T-helper 22 cell (primary cell): ENCODE data around the gene TMEM11.
"Not testable (repeated sequence)": the region's sequence is repeated elsewhere in the genome, so short reads cannot be mapped to it uniquely, and the experiment has no call there.

Source experiments
- DNase-seq: peaks from one replicate; pipeline ENCODE4 v3.0.0-alpha.2; 2020; ENCODE audit warnings: low read depth

TMEM11 gene

GRCh38 chr17:21242026-21242697, 28.2 kb upstream of the TMEM11 start:
- no peak for DNase-seq

DNA sequence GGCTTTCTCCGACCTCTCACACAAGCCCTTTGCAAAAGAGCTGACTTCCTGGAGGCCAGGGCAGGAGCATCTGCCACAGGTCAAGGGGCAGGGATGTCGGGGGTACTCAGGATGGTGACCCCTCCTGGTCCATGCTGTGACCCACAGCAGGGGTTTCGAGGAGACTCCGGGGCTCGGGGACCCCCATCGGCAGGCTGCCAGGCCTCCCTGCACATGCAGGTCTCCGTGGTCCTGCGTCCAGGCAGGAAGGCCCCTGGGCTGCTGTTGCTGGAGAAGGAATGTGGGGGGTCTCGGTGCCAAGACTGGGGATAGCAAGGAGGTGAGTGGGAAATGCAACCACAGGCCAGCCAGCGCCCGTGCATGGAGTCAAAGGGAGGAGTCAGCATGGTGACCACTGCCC, 27.6 kb upstream of the TMEM11 start:
- no peak for DNase-seq

- no peak for DNase-seq
These were observed 26.6 kb upstream of the TMEM11 start for GRCh38 chr17:21240369-21241055.

GRCh38 chr17:21239680-21240368, 25.9 kb upstream of the TMEM11 start:
- DNase-seq = no peak

DNA sequence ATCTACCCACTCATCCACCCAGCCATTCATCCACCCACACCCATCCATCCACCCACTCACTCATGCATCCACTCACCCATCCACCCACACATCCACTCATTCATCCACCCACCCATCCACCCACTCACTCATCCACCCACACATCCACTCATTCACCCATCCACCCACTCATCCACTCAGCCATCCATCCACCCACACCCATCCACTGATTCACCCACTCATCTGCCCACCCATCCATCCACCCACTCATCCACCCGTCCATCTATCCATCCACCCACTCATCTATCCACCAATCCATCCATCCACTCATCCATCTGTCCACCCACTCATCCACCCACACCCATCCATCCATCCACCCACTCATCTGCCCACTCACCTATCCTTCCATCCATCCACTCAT, 22.0 kb upstream of the TMEM11 start:
- DNase-seq = no peak

DNA sequence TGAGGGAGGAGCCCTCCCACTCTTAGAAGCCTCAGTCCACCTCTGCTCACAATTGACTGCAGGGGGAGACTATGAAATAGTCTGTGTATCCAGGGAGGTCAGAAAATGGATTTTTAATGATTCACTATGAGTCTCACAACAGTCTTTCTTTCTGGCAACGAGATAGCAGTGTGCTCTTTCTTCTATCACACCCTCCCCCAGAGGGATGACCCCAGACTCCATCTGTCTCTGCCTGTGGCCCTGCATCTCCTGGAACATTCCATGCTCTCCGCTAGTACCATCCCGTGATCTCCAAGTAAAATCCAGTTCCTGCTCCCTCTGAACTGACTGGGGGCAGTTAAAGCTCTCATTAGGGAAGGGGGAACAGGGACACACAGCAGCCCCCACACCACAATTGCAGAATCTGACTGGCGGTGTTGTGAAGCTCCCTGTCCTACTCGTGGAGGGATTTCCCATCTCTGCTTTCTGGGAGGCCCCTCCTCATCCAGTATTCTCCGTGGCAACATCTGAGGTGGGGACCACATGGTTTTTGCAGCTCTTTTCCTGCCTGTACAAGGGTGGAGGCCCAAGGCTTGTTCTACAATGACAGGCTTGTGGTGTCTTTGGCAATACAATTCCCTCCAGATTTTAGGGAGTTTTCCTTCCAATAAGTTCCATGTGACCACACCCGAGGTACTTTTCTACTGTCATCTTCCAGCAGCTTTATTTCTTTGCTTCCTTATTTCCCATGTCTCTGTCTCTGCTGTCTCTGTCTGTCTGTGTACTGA, 19.8 kb upstream of the TMEM11 start:
- DNase-seq = no peak

- DNase-seq = no peak
These were observed 18.2 kb upstream of the TMEM11 start for GRCh38 chr17:21232033-21232749.

DNA sequence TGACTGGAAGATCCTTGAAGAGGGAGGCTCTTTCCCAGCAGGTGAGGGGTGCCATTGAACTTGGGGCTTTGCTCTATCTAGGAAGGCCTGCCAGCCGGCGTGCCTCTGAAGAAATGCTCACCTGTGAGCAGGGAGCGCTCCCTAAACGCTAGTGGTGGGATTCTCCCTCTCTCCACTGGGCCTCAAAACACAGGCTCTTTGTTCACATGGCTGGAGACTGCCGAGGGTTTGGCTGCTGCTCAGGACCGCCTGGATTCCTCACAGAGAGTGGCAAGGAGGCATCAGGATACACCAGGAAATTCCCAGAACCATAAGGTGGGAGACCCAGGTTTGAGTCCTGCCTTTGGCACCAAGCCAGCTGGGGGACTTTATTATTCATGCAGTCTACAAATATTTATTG, 17.6 kb upstream of the TMEM11 start:
- no peak for DNase-seq

DNA sequence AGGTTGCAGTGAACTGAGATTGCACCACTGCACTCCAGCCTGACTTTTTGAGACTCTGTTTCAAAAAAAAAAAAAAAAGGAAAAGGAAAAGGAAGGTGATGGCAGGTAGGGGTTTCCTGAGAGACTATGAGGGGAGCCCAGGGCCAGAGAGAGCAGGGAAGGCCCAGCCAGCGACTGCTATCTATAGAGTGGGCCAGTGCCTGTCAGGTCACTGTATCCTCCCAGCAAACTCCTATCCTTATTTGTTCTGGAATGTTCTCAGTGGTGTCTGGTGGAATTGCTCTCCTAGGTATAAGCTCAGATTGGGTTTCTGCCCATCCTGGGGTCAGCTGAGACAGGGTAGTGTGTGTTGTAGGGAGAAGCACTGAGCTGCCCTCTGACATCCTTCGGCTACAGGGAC, 14.9 kb upstream of the TMEM11 start:
- DNase-seq = no peak

GRCh38 chr17:21228111-21228510, 14.2 kb upstream of the TMEM11 start:
- DNase-seq = no peak

DNA sequence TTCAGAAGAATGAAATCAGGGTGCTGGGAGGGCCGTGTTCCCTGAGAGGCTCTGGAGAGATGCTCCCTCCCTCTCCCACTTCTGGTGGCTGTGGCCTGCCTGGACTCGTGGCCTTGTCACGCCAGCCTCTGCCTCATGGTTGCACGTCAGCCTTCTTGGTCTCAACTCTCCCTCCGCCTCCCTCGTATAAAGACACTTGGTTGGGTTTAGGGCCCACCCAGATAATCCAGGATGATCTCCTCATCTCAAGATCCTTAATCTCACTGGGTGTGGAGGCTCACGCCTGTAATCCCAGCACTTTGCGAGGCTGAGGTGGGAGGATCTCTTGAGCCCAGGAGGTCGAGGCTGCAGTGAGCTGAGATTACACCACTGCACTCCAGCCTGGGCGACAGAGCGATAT, 13.3 kb upstream of the TMEM11 start:
- DNase-seq = not testable (repeated sequence)

GRCh38 chr17:21223086-21223485, 9.1 kb upstream of the TMEM11 start:
- no peak for DNase-seq

GRCh38 chr17:21218831-21219380, 4.9 kb upstream of the TMEM11 start:
- no peak for DNase-seq

- no peak for DNase-seq
These were observed 4.1 kb upstream of the TMEM11 start for GRCh38 chr17:21218101-21218500.

DNA sequence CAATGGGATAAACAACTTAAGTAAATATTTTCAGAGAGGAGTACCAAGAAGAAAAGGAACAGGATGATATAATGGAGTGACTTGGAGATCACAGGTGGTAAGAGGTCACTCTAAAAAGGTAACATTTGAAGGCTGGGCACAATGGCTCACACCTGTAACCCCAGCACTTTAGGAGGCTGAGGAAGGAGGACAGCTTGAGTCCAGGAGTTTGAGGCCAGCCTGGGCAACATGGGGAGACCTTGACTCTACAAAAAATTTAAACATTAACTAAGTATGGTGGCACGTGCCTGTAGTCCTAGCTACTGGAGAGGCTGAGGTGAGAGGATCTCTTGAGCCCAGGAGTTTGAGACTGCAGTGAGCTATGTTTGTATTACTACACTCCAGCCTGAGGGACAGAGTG, 3.4 kb upstream of the TMEM11 start:
- no peak for DNase-seq

GRCh38 chr17:21215935-21216334, 2.0 kb upstream of the TMEM11 start:
- DNase-seq = no peak

DNA sequence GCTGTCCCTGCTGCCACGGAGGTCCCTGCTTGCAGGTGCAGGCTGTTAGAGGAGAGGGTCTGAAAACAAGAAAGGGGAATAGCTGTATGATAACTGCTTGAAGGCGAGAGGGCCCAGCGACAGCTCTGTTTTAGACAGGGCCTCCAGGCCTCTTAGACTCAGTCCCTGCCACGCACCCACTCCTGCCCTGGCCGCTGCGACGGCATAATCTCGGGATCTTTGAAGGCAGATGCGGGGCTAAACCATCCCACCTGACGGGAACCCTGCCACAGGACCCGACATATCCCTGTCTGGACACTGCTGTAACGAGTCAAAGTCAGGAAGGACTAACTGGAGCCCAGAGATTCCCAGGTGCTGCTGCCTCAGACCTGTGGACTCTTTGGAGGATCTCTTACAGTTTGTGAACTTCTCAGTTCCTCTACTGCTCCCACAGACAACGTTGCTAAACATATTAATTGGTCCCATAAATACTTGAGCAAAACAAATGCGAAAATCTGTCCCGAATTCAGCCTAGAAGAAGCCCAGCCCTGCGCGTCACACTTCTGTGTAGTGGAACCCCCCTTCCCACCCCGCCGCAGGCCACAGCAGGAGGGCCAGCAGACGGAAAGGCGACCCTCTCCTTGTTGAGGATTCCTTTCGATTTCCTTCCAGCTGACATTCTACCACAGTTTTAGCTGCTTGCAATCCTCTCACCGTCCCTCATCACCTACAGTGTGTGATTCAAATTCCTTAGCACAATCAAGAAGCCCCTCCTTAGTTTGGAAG, 998 bp upstream of the TMEM11 start:
- no peak for DNase-seq

GRCh38 chr17:21213638-21214014, 335 bp downstream of the TMEM11 start:
- DNase-seq = no peak

GRCh38 chr17:21212826-21213637, 929 bp downstream of the TMEM11 start:
- no peak for DNase-seq
